ENCODE results near the gene TMEM221. TPM values are rescaled to one million over a fixed set of nuclear protein-coding genes. Genes with fewer than 3 reads are reported as not detected.

Gene TMEM221
- total and polyA plus RNA-seq, 9 of the 15 experiments (the other 6 are each of a cell fraction or from before 2014, with no cell fraction given): 0.06 to 0.35 TPM; not detected in 7

DNA sequence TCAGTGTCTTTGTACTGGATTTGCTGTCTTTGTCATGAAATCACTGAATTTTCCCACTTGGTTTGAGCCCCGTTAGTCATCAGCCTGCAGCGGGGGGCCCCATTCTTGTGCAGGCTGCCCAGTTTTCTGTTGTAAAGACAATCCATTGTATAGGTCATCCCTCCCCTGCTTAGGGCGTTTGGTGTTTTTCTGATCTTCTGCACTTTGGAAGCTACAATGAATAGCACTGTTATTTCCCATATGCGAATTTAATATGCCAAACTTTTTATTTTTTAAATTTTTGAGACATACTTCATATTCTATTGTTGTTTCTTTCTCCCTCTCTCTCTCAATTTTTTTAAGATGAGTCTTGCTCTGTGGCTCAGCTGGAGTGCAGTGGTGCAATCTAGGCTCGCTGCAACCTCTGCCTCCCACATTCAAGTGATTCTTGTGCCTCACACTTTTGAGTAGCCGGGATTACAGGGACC is 30.9 kb upstream of the TMEM221 start:
- no peaks in the 10 kb centered on the region for H3K9me3 ChIP-seq (replicated peaks; ENCODE audit: control insufficient read depth, insufficient read depth, low read depth, low read length)
- no peak overlapping the region for H3K4me2 ChIP-seq (ENCODE audit: insufficient read depth, low read length)
- H3K27ac ChIP-seq (ENCODE audit: extremely low read depth, low read depth, low read length): no peak overlapping the region
- CTCF ChIA-PET (ENCODE audit: low intra/inter-chr PET ratio): no interaction called here
- DNase-seq (ENCODE audit: extremely low read depth in 1 of 4, low spot score in 3 of 4): no peak
- H3K4me3 ChIP-seq: no peak overlapping the region
- FAIRE-seq: no peak
- 39% methylated on average over 6 of the region's 6 CpGs for WGBS (ENCODE audit: insufficient coverage, low coverage, missing lambda C conversion rate)
- no peak for TF ChIP-seq CEBPZ (IDR thresholded peaks at IDR 0.05; ENCODE audit: borderline replicate concordance, low read depth, low read length)
- no peak overlapping the region for H3K9ac ChIP-seq (ENCODE audit: insufficient read depth in 1 of 2, low read depth in 2 of 2, low read length in 2 of 2)
- H3K9me1 ChIP-seq (ENCODE audit: control insufficient read depth, insufficient read depth, low read length): no peaks in the 10 kb centered on the region
- intact Hi-C loops (cut with micrococcal nuclease): no loop called here
- no peaks in the 10 kb centered on the region for H3K27me3 ChIP-seq (ENCODE audit: control insufficient read depth in 2 of 2, insufficient read depth in 2 of 2, low read length in 2 of 2)
- H4K20me1 ChIP-seq (replicated peaks; ENCODE audit: control insufficient read depth, insufficient read depth, low read length): no peaks in the 10 kb centered on the region
- no TSS peak for BruUV-seq (replicated peaks)
- H3K36me3 ChIP-seq (ENCODE audit: control insufficient read depth, insufficient read depth, low read length): no peaks in the 10 kb centered on the region
- H3K4me1 ChIP-seq (replicated peaks in 1 of 2; ENCODE audit: control insufficient read depth in 2 of 2, insufficient read depth in 2 of 2, low read length in 2 of 2): no peaks in the 10 kb centered on the region; a peak in 1 of 5 replicates
- no peak overlapping the region for H2AFZ ChIP-seq (ENCODE audit: low read depth, low read length)
- no peaks in the 10 kb centered on the region for H3K79me2 ChIP-seq (ENCODE audit: control insufficient read depth, insufficient read depth, low read length)
- ATAC-seq: no peak
- in situ Hi-C loops (cut with MboI): no loop called here
- POLR2A ChIA-PET: interaction anchor here (1.6 kb wide), 1 partner anchor 8 kb away, joined by 3 read pairs; no protein-coding TSS in a partner anchor

Measured in K562 (cell line).